HCT116 (cell line): Measurements from ENCODE around the gene SERGEF. TPM values are rescaled to one million over a fixed set of nuclear protein-coding genes. Genes with fewer than 3 reads are reported as not detected.

Experiments used
- ATAC-seq: fragments of 200-7000 bp; cut with Tn5 transposase; 2 replicates; pipeline ENCODE4 v1.9.1; 2020; ENCODE audit warnings: mild to moderate bottlenecking, moderate library complexity
- BruUV-seq: library from RNA; stranded (reverse); fragments of 400-500 nt; replicated peaks from 2 replicates; lab custom pipeline; 2021; lab: Mats Ljungman, UMichigan
- CTCF ChIA-PET: fragments of 300-600 bp; sonication (Branson Sonifier 250); formaldehyde crosslinking; loops from one replicate; lab custom pipeline; 2021; ENCODE audit warnings: antibody characterized with exemption; lab: Charles Lee
- POLR2A ChIA-PET: fragments of 300-600, 350-600 bp; sonication (Branson Sonifier 250); formaldehyde crosslinking; loops from one replicate; lab custom pipeline; 2021; ENCODE audit warnings: antibody characterized with exemption; lab: Charles Lee
- RAD21 ChIA-PET, 2 experiments: fragments of 300-600 bp; sonication (Branson Sonifier 250); formaldehyde crosslinking; loops; one replicate each; lab custom pipeline; 2023; ENCODE audit warnings: low total read pairs in 2 of 2; ENCODE audit not compliant: uncharacterized antibody in 2 of 2, unreplicated experiment in 2 of 2, low non-redundant PET in 1 of 2; lab: Charles Lee
- DNase-seq: peaks from one replicate; pipeline ENCODE4 v3.0.0-alpha.2; 2010; ENCODE audit warnings: low read depth, low spot score
- H2AFZ ChIP-seq: fragments of 200-600 bp; shearing (Covaris generic), sonication (generic); 2 replicates; pipeline ENCODE4 v1.6.1; 2017; ENCODE audit warnings: low read depth, mixed run types, mixed read lengths, antibody characterized with exemption, low read length; ENCODE audit not compliant: poor library complexity, severe bottlenecking
- H3K27ac ChIP-seq: 2 replicates; pipeline ENCODE4 v1.5.1; 2012; ENCODE audit warnings: low read depth, low read length
- H3K27me3 ChIP-seq: fragments of 200-600 bp; sonication (generic); 2 replicates; pipeline ENCODE4 v1.6.1; 2016; ENCODE audit warnings: mixed run types, low read length, mixed read lengths; ENCODE audit not compliant: insufficient read depth
- H3K36me3 ChIP-seq, 2 experiments: fragments of 200-500 bp in 1 of 2; fragments of 200-600 bp in 1 of 2; sonication (Bioruptor generic) in 1 of 2; sonication (generic) in 1 of 2; 2 replicates each; pipeline versions ENCODE4 v1.5.1 to v1.6.1; 2014 to 2016; ENCODE audit warnings: low read length in 2 of 2, inconsistent platforms in 1 of 2, mixed read lengths in 1 of 2, mixed run types in 1 of 2; ENCODE audit not compliant: insufficient read depth in 2 of 2, control insufficient read depth in 1 of 2
- H3K4me1 ChIP-seq, 2 experiments: fragments of 200-600 bp in 1 of 2; sonication (generic) in 1 of 2; 2 replicates each; pipeline versions ENCODE4 v1.5.1 to v1.6.1; 2012 to 2017; ENCODE audit warnings: low read length in 2 of 2, inconsistent platforms in 1 of 2, mild to moderate bottlenecking in 1 of 2, mixed read lengths in 1 of 2, mixed run types in 1 of 2, moderate library complexity in 1 of 2; ENCODE audit not compliant: insufficient read depth in 2 of 2, control insufficient read depth in 1 of 2
- H3K4me2 ChIP-seq: fragments of 200-600 bp; sonication (generic); 2 replicates; pipeline ENCODE4 v1.6.1; 2017; ENCODE audit warnings: mixed run types, low read length, mixed read lengths
- H3K4me3 ChIP-seq, 2 experiments: fragments of 200-600 bp in 1 of 2; sonication (generic) in 1 of 2; replicated peaks in 1 of 2; 2 replicates each; pipeline ENCODE4 v1.5.1; 2011 to 2016; ENCODE audit warnings: low read length in 2 of 2, control low read depth in 1 of 2, low read depth in 1 of 2, mild to moderate bottlenecking in 1 of 2, mixed read lengths in 1 of 2, mixed run types in 1 of 2
- H3K79me2 ChIP-seq: fragments of 200-600 bp; sonication (generic); 2 replicates; pipeline ENCODE4 v1.6.1; 2017; ENCODE audit warnings: mild to moderate bottlenecking, mixed run types, low read length, moderate library complexity, mixed read lengths; ENCODE audit not compliant: insufficient read depth
- H3K9ac ChIP-seq: fragments of 200-600 bp; sonication (generic); 2 replicates; pipeline ENCODE4 v1.6.1; 2016; ENCODE audit warnings: low read length, mixed read lengths
- H3K9me2 ChIP-seq: fragments of 200-600 bp; sonication (generic), shearing (Covaris generic); 2 replicates; pipeline ENCODE4 v1.6.1; 2017; ENCODE audit warnings: mixed run types, mild to moderate bottlenecking, moderate library complexity; ENCODE audit not compliant: insufficient read depth
- H3K9me3 ChIP-seq, 2 experiments: fragments of 200-500 bp in 1 of 2; fragments of 200-600 bp in 1 of 2; sonication (Bioruptor generic) in 1 of 2; sonication (generic) in 1 of 2; 2 replicates each; pipeline ENCODE4 v1.6.1; 2014 to 2017; ENCODE audit warnings: low read length in 2 of 2, mixed read lengths in 2 of 2, inconsistent platforms in 1 of 2, low read depth in 1 of 2, mild to moderate bottlenecking in 1 of 2, mixed run types in 1 of 2, moderate library complexity in 1 of 2; ENCODE audit not compliant: control insufficient read depth in 1 of 2, insufficient read depth in 1 of 2
- H4K20me1 ChIP-seq: fragments of 200-600 bp; sonication (generic), shearing (Covaris generic); 2 replicates; pipeline ENCODE4 v1.6.1; 2017; ENCODE audit warnings: mixed run types, mild to moderate bottlenecking, moderate library complexity; ENCODE audit not compliant: insufficient read depth
- CBX3 ChIP-seq: IDR thresholded peaks from 2 replicates; pipeline ENCODE4 v1.6.1; 2012; ENCODE audit warnings: low read depth
- CEBPB ChIP-seq: IDR thresholded peaks from 2 replicates; pipeline ENCODE4 v1.6.1; 2012; ENCODE audit warnings: low read depth
- EGR1 ChIP-seq: IDR thresholded peaks from 2 replicates; pipeline ENCODE4 v1.6.1; 2012; ENCODE audit warnings: low read depth
- EZH2phosphoT487 ChIP-seq: fragments of 200-600 bp; IDR thresholded peaks from 2 replicates; pipeline ENCODE4 v1.6.1; 2018; ENCODE audit warnings: antibody characterized with exemption, borderline replicate concordance
- JUND ChIP-seq: IDR thresholded peaks from 2 replicates; pipeline ENCODE4 v1.6.1; 2012
- POLR2A ChIP-seq: IDR thresholded peaks from 2 replicates; pipeline ENCODE4 v1.7.0; 2011; ENCODE audit warnings: borderline replicate concordance; ENCODE audit not compliant: insufficient read depth, insufficient read length; ENCODE audit errors: extremely low read depth
- POLR2AphosphoS5 ChIP-seq: IDR thresholded peaks from 2 replicates; pipeline ENCODE4 v1.6.1; 2011; ENCODE audit warnings: mild to moderate bottlenecking, low read depth, low read length, moderate library complexity
- RAD21 ChIP-seq: IDR thresholded peaks from 2 replicates; pipeline ENCODE4 v1.6.1; 2012; ENCODE audit warnings: low read depth, mild to moderate bottlenecking
- SP1 ChIP-seq: IDR thresholded peaks from 2 replicates; pipeline ENCODE4 v1.6.1; 2012; ENCODE audit warnings: low read depth
- SRF ChIP-seq: IDR thresholded peaks from 2 replicates; pipeline ENCODE4 v1.6.1; 2012; ENCODE audit warnings: low read depth
- YY1 ChIP-seq: IDR thresholded peaks from 2 replicates; pipeline ENCODE4 v1.6.1; 2011; ENCODE audit warnings: low read length, low read depth, moderate library complexity, mild to moderate bottlenecking; ENCODE audit not compliant: insufficient replicate concordance; ENCODE audit errors: extremely low read depth
- ZFX ChIP-seq: fragments of 450-650 bp; IDR thresholded peaks from 2 replicates; pipeline ENCODE4 v1.6.1; 2017
- ZNF274 ChIP-seq: fragments of 200-500 bp; sonication (Bioruptor generic); IDR thresholded peaks from 2 replicates; pipeline ENCODE4 v1.6.1; 2014; ENCODE audit warnings: mild to moderate bottlenecking, low read depth, low read length, inconsistent platforms
- intact Hi-C: fragments of 100-400 bp; cut with micrococcal nuclease; formaldehyde crosslinking; loops from 2 replicates; pipeline ENCODE4 v1.10.0; 2022
- total RNA-seq: library from RNA; stranded (reverse); gene quantifications from one replicate; pipeline ENCODE4 v1.2.1, GENCODE V29; 2021; ENCODE audit not compliant: unreplicated experiment
- TF ChIP-seq, protein P1 (sequence below), 3 experiments: fragments of 200-600 bp in 1 of 3; sonication (generic) in 1 of 3; IDR thresholded peaks in 2 of 3; conservative IDR thresholded peaks in 1 of 3; 2 replicates each; pipeline ENCODE4 v1.5.1; 2012 to 2017; ENCODE audit warnings: low read depth in 2 of 3, low read length in 2 of 3, antibody characterized with exemption in 1 of 3, borderline replicate concordance in 1 of 3, control low read depth in 1 of 3, mild to moderate bottlenecking in 1 of 3, mixed read lengths in 1 of 3, mixed run types in 1 of 3, moderate library complexity in 1 of 3; ENCODE audit not compliant: insufficient read depth in 1 of 3
- TF ChIP-seq, protein P2 (sequence below): IDR thresholded peaks from 2 replicates; pipeline ENCODE4 v1.6.1; 2012
- TF ChIP-seq, protein P3 (sequence below): IDR thresholded peaks from 2 replicates; pipeline ENCODE4 v1.6.1; 2011; ENCODE audit warnings: mild to moderate bottlenecking, low read length, moderate library complexity; ENCODE audit not compliant: insufficient replicate concordance; ENCODE audit errors: extremely low read depth

The SERGEF gene
- total RNA-seq, 1 experiment from 2014 or later: 32.8 TPM

DNA sequence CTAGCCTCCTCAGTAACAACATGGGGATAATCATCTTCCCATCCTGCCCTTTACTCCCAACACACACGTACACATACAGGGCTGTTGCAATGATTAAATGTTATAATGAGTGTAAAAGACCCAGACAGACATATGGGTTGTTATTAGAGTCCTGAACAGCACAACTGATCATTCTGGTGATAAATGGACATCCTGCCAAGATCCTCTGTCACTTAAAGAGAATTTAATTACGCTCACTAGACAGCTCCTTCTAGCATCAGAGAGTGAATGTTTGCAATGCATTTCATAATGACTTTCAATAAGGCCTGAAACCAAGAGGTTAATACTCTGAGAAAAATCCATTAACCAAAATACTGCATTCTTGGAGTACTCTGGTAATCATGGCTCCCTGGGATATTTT lies 162.5 kb downstream of the SERGEF start:
- Histone ChIP-seq H3K4me1 (peaks cover 0 to 19% of the 10 kb centered on the region in 2 experiments; a peak in 2 of 4 replicates), H3K4me3 (no peak overlapping the region), H3K36me3 (no peaks in the 10 kb centered on the region), H3K9me2 (no peaks in the 10 kb centered on the region), H3K4me2 (no peak overlapping the region), H3K27me3 (no peaks in the 10 kb centered on the region), H3K79me2 (no peaks in the 10 kb centered on the region), H3K9ac (no peak overlapping the region), H4K20me1 (no peaks in the 10 kb centered on the region), H3K9me3 (no peaks in the 10 kb centered on the region), H2AFZ (no peak overlapping the region), H3K27ac (no peak overlapping the region)
- TF ChIP-seq SP1: no peak
- ChIA-PET CTCF (no interaction called here), RAD21 (no interaction called here), POLR2A (no interaction called here)
- ATAC-seq (no peak), DNase-seq (no peak)
- intact Hi-C loops: no loop called here
- no TSS peak for BruUV-seq

DNA sequence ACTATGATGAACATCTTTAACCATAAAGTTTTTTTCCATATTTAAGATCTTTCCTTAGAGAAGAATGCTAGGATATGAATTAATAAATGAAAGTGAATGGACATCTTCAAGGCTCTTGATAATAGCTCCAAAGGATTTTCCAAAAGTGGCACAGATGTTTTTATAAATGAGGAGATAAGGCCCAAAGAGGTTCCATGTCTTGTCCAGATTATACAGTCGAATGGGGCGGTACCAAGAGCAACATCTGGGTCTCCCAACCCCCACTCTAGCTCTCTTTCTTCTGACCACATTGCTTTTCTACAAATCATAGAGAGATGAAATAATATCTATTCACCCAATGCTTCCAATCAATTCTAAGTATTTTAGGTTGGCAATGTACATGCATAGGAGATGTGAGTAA lies 164.1 kb downstream of the SERGEF start:
- Histone ChIP-seq H3K79me2 (no peaks in the 10 kb centered on the region), H3K4me1 (peaks cover 0 to 23% of the 10 kb centered on the region in 2 experiments; a peak in 2 of 4 replicates), H3K9me2 (no peaks in the 10 kb centered on the region), H3K9ac (no peak overlapping the region), H3K4me2 (no peak overlapping the region), H3K9me3 (no peaks in the 10 kb centered on the region), H3K36me3 (no peaks in the 10 kb centered on the region), H3K27ac (no peak overlapping the region), H3K4me3 (no peak overlapping the region), H4K20me1 (no peaks in the 10 kb centered on the region), H2AFZ (no peak overlapping the region), H3K27me3 (no peaks in the 10 kb centered on the region)
- intact Hi-C loops: no loop called here
- ChIA-PET POLR2A (no interaction called here), RAD21 (interaction anchor here in 1 of 2 experiments (0.8 kb wide), 1 partner anchor 10 kb away, joined by 3 read pairs; no protein-coding TSS in a partner anchor), CTCF (interaction anchor here (1.2 to 3.4 kb wide), 2 partner anchors 16 to 118 kb away, joined by 4 to 13 read pairs; no protein-coding TSS in a partner anchor)
- DNase-seq: no peak
- no TSS peak for BruUV-seq
- no peak for ATAC-seq
- TF ChIP-seq EZH2phosphoT487: no peak
- TF ChIP-seq CBX3: no peak
- no peak for TF ChIP-seq SRF
- TF ChIP-seq, protein P1, sequence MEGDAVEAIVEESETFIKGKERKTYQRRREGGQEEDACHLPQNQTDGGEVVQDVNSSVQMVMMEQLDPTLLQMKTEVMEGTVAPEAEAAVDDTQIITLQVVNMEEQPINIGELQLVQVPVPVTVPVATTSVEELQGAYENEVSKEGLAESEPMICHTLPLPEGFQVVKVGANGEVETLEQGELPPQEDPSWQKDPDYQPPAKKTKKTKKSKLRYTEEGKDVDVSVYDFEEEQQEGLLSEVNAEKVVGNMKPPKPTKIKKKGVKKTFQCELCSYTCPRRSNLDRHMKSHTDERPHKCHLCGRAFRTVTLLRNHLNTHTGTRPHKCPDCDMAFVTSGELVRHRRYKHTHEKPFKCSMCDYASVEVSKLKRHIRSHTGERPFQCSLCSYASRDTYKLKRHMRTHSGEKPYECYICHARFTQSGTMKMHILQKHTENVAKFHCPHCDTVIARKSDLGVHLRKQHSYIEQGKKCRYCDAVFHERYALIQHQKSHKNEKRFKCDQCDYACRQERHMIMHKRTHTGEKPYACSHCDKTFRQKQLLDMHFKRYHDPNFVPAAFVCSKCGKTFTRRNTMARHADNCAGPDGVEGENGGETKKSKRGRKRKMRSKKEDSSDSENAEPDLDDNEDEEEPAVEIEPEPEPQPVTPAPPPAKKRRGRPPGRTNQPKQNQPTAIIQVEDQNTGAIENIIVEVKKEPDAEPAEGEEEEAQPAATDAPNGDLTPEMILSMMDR (IDR thresholded peaks at IDR 0.05 in 2 of 3, conservative IDR thresholded peaks at IDR 0.05 in 1 of 3; ENCODE audit: borderline replicate concordance in 1 of 3, insufficient read depth in 1 of 3, low read depth in 2 of 3, low read length in 2 of 3): no peak
- TF ChIP-seq POLR2AphosphoS5: no peak
- TF ChIP-seq YY1: no peak
- TF ChIP-seq, protein P2, sequence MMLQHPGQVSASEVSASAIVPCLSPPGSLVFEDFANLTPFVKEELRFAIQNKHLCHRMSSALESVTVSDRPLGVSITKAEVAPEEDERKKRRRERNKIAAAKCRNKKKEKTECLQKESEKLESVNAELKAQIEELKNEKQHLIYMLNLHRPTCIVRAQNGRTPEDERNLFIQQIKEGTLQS: no peak
- TF ChIP-seq SP1: no peak
- TF ChIP-seq ZNF274: no peak
- TF ChIP-seq, protein P3, sequence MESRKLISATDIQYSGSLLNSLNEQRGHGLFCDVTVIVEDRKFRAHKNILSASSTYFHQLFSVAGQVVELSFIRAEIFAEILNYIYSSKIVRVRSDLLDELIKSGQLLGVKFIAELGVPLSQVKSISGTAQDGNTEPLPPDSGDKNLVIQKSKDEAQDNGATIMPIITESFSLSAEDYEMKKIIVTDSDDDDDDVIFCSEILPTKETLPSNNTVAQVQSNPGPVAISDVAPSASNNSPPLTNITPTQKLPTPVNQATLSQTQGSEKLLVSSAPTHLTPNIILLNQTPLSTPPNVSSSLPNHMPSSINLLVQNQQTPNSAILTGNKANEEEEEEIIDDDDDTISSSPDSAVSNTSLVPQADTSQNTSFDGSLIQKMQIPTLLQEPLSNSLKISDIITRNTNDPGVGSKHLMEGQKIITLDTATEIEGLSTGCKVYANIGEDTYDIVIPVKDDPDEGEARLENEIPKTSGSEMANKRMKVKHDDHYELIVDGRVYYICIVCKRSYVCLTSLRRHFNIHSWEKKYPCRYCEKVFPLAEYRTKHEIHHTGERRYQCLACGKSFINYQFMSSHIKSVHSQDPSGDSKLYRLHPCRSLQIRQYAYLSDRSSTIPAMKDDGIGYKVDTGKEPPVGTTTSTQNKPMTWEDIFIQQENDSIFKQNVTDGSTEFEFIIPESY: no peak
- TF ChIP-seq RAD21: no peak
- TF ChIP-seq ZFX: no peak
- no peak for TF ChIP-seq CEBPB
- no peak for TF ChIP-seq EGR1
- TF ChIP-seq JUND: no peak
- no peak for TF ChIP-seq POLR2A
